Cardiac muscle cell (in vitro differentiated cells and primary cell): ENCODE measurements around the gene DUSP11. TPM values are rescaled to one million over a fixed set of nuclear protein-coding genes. Genes with fewer than 3 reads are reported as not detected.

Source experiments
- DNase-seq, 2 donors: peaks; one replicate each; pipeline versions ENCODE4 v3.0.0 to v3.0.0-alpha.2; 2010 to 2017; ENCODE audit warnings: low read depth in 1 of 2, low spot score in 1 of 2
- H3K27ac ChIP-seq: fragments of 200-600 bp; sonication (generic); 2 replicates; pipeline ENCODE4 v1.5.1; 2016
- H3K27me3 ChIP-seq: fragments of 200-600 bp; sonication (generic); 2 replicates; pipeline ENCODE4 v1.6.0; 2016; ENCODE audit warnings: control low read depth
- H3K36me3 ChIP-seq: fragments of 200-600 bp; sonication (generic); 2 replicates; pipeline ENCODE4 v1.5.1; 2016; ENCODE audit warnings: control low read depth
- H3K4me1 ChIP-seq: fragments of 200-600 bp; sonication (generic); 2 replicates; pipeline ENCODE4 v1.8.1; 2017; ENCODE audit warnings: low read depth, mild to moderate bottlenecking, mixed run types
- H3K4me3 ChIP-seq: fragments of 200-600 bp; sonication (generic); 2 replicates; pipeline ENCODE4 v1.5.1; 2016; ENCODE audit warnings: mild to moderate bottlenecking
- H3K9me3 ChIP-seq: fragments of 200-600 bp; sonication (generic); 2 replicates; pipeline ENCODE4 v1.5.1; 2017; ENCODE audit warnings: low read depth, mild to moderate bottlenecking, control low read depth
- CTCF ChIP-seq: IDR thresholded peaks from 2 replicates; pipeline ENCODE4 v1.5.1; 2012; ENCODE audit warnings: low read depth, mild to moderate bottlenecking, low read length
- polyA plus RNA-seq: library from polyadenylated mRNA; unstranded; fragments of >200 nt; fragmentation: Nextera tagmentation; extraction: Ambion mirVana; gene quantifications from 2 replicates; pipeline ENCODE4 v1.2.1, GENCODE V29; 2016
- total RNA-seq: library from RNA; depleted of rRNA; stranded (reverse); fragments of >200 nt; gene quantifications from 2 replicates; pipeline ENCODE4 v1.2.3, GENCODE V29; 2016

The DUSP11 gene
- total and polyA plus RNA-seq, 2 experiments from 2014 or later = 16.9 to 22.2 TPM

- DNase-seq = no peak
- no peaks in the 10 kb centered on the region for H3K36me3 ChIP-seq
- H3K4me1 ChIP-seq = no peaks in the 10 kb centered on the region
- H3K4me3 ChIP-seq = no peak overlapping the region
- no peaks in the 10 kb centered on the region for H3K27me3 ChIP-seq
- H3K27ac ChIP-seq = no peak overlapping the region
- no peak for TF ChIP-seq CTCF
- no peaks in the 10 kb centered on the region for H3K9me3 ChIP-seq
Measured at GRCh38 chr2:73749314-73749713, 30.6 kb downstream of the DUSP11 start.

GRCh38 chr2:73746877-73747208, 33.1 kb downstream of the DUSP11 start:
- H3K4me1 ChIP-seq = no peaks in the 10 kb centered on the region
- DNase-seq = no peak
- no peaks in the 10 kb centered on the region for H3K36me3 ChIP-seq
- no peaks in the 10 kb centered on the region for H3K9me3 ChIP-seq
- no peak overlapping the region for H3K4me3 ChIP-seq
- no peak overlapping the region for H3K27ac ChIP-seq
- TF ChIP-seq CTCF = no peak
- H3K27me3 ChIP-seq = no peaks in the 10 kb centered on the region

GRCh38 chr2:73746015-73746876, 33.7 kb downstream of the DUSP11 start:
- H3K27me3 ChIP-seq = no peaks in the 10 kb centered on the region
- H3K27ac ChIP-seq = no peak overlapping the region
- H3K4me1 ChIP-seq = no peaks in the 10 kb centered on the region
- no peaks in the 10 kb centered on the region for H3K9me3 ChIP-seq
- no peaks in the 10 kb centered on the region for H3K36me3 ChIP-seq
- no peak overlapping the region for H3K4me3 ChIP-seq
- DNase-seq = no peak
- no peak for TF ChIP-seq CTCF

- no peak for DNase-seq
- Histone ChIP-seq H3K4me1 (peaks cover 5% of the 10 kb centered on the region), H3K9me3 (no peaks in the 10 kb centered on the region), H3K27ac (no peak overlapping the region), H3K4me3 (no peak overlapping the region), H3K36me3 (no peaks in the 10 kb centered on the region), H3K27me3 (no peaks in the 10 kb centered on the region)
- no peak for TF ChIP-seq CTCF
Measured at GRCh38 chr2:73740767-73741166, 39.1 kb downstream of the DUSP11 start.

GRCh38 chr2:73739101-73739500, 40.8 kb downstream of the DUSP11 start:
- no peaks in the 10 kb centered on the region for H3K27me3 ChIP-seq
- H3K27ac ChIP-seq = no peak overlapping the region
- H3K4me3 ChIP-seq = no peak overlapping the region
- H3K9me3 ChIP-seq = no peaks in the 10 kb centered on the region
- no peak for TF ChIP-seq CTCF
- peaks cover 8% of the 10 kb centered on the region for H3K4me1 ChIP-seq
- DNase-seq = no peak
- H3K36me3 ChIP-seq = peaks cover 3% of the 10 kb centered on the region
